BJ (cell line): ENCODE results near the gene THSD8. TPM values are rescaled to one million over a fixed set of nuclear protein-coding genes. Genes with fewer than 3 reads are reported as not detected.

Source experiments
- CTCF ChIA-PET: fragments of 350-600 bp; formaldehyde crosslinking; extraction: SDS; loops from one replicate; lab custom pipeline; 2021; ENCODE audit warnings: antibody characterized with exemption, inconsistent platforms; lab: Yijun Ruan, JAX
- POLR2A ChIA-PET: fragments of 300-600 bp; sonication (Branson Sonifier 250); formaldehyde crosslinking; extraction: SDS; loops from one replicate; lab custom pipeline; 2021; ENCODE audit warnings: antibody characterized with exemption; lab: Charles Lee
- DNase-seq: peaks from one replicate; pipeline ENCODE4 v3.0.0-alpha.2; 2011; ENCODE audit warnings: low read depth
- H3K27me3 ChIP-seq: 2 replicates; pipeline ENCODE4 v1.6.0; 2011; ENCODE audit warnings: low read length; ENCODE audit not compliant: control insufficient read depth, insufficient read depth
- H3K36me3 ChIP-seq: 2 replicates; pipeline ENCODE4 v1.5.1; 2011; ENCODE audit warnings: low read length; ENCODE audit not compliant: control insufficient read depth, insufficient read depth
- H3K4me3 ChIP-seq: 2 replicates; pipeline ENCODE4 v1.5.1; 2011; ENCODE audit warnings: low read depth, mild to moderate bottlenecking, control low read depth, low read length
- CTCF ChIP-seq: IDR thresholded peaks from 2 replicates; pipeline ENCODE4 v1.5.1; 2011; ENCODE audit warnings: low read depth, mild to moderate bottlenecking, control low read depth, inconsistent platforms, low read length, moderate library complexity; ENCODE audit not compliant: insufficient read depth
- polyA plus RNA-seq: library from polyadenylated mRNA; depleted of rRNA; stranded (reverse); fragments of >200 nt; gene quantifications from 2 replicates; pipeline ENCODE4 v1.2.3, GENCODE V29; 2011

Gene THSD8
- polyA plus RNA-seq, 1 experiment = 0.75 TPM

- no peak for TF ChIP-seq CTCF
- no peaks in the 10 kb centered on the region for H3K27me3 ChIP-seq
- POLR2A ChIA-PET = no interaction called here
- H3K36me3 ChIP-seq = peaks cover 6% of the 10 kb centered on the region
- H3K4me3 ChIP-seq = no peak overlapping the region
- DNase-seq = no peak
- CTCF ChIA-PET = interaction anchor here (0.7 to 28.6 kb wide), 26 partner anchors 9 to 206 kb away, joined by 3 to 874 read pairs (median 5); partner anchors contain the start of genes HOOK2, JUNB, MAST1 and PRDX2
These were observed 42.2 kb upstream of the THSD8 start for GRCh38 chr19:12759686-12760085.

GRCh38 chr19:12763100-12763499, 38.8 kb upstream of the THSD8 start:
- H3K36me3 ChIP-seq = peaks cover 6% of the 10 kb centered on the region
- POLR2A ChIA-PET = no interaction called here
- H3K4me3 ChIP-seq = no peak overlapping the region
- no peaks in the 10 kb centered on the region for H3K27me3 ChIP-seq
- DNase-seq = no peak
- CTCF ChIA-PET = interaction anchor here (0.6 to 28.6 kb wide), 5 partner anchors 10 to 136 kb away, joined by 3 to 874 read pairs (median 7); partner anchors contain the start of genes JUNB, PRDX2, RNASEH2A and THSD8
- TF ChIP-seq CTCF = no peak

- no peak overlapping the region for H3K4me3 ChIP-seq
- ChIA-PET POLR2A (no interaction called here), CTCF (interaction anchor here (0.7 to 28.6 kb wide), 13 partner anchors 9 to 290 kb away, joined by 3 to 874 read pairs (median 9); partner anchors contain the start of genes BEST2, HOOK2, JUNB and PRDX2)
- H3K27me3 ChIP-seq = no peaks in the 10 kb centered on the region
- no peak for DNase-seq
- H3K36me3 ChIP-seq = peaks cover 6% of the 10 kb centered on the region
- no peak for TF ChIP-seq CTCF
These were observed 37.2 kb upstream of the THSD8 start for GRCh38 chr19:12764698-12765097.

- DNase-seq = no peak
- ChIA-PET CTCF (interaction anchor here (0.6 to 28.6 kb wide), 31 partner anchors 8 to 202 kb away, joined by 3 to 874 read pairs (median 4); partner anchors contain the start of genes BEST2, DNASE2, FBXW9 and GET3), POLR2A (interaction anchor here (0.6 to 1.2 kb wide), 3 partner anchors 26 to 30 kb away, joined by 3 to 5 read pairs (median 3); partner anchors contain the start of gene JUNB)
- Histone ChIP-seq H3K4me3 (peak overlapping the region; percentile 49), H3K27me3 (no peaks in the 10 kb centered on the region), H3K36me3 (peaks cover 6% of the 10 kb centered on the region)
- peak; percentile 88 for TF ChIP-seq CTCF
These were observed 35.8 kb upstream of the THSD8 start for GRCh38 chr19:12766051-12766521.

- peaks cover 6% of the 10 kb centered on the region for H3K36me3 ChIP-seq
- no peak for DNase-seq
- TF ChIP-seq CTCF = no peak
- POLR2A ChIA-PET = no interaction called here
- H3K4me3 ChIP-seq = no peak overlapping the region
- no peaks in the 10 kb centered on the region for H3K27me3 ChIP-seq
- CTCF ChIA-PET = interaction anchor here (1.5 to 28.6 kb wide), 8 partner anchors 10 to 82 kb away, joined by 4 to 874 read pairs (median 41); partner anchors contain the start of genes BEST2, HOOK2, JUNB and PRDX2
These were observed 34.7 kb upstream of the THSD8 start for GRCh38 chr19:12767150-12767549.
